Stimulated activated CD4-positive, alpha-beta T cell treated with anti-CD3 and anti-CD28 coated beads, Interleukin-12 subunit alpha, Interleukin-12 subunit beta, amount 100 ng/mL, for 48 hours (primary cell): ENCODE measurements around the gene SERPINH1.
A peak's percentile ranks its signal among the peaks of the same experiment; 100 is the strongest.

Experiments used
- DNase-seq, 3 donors: peaks; one replicate each; pipeline ENCODE4 v3.0.0-alpha.2; 2020; ENCODE audit warnings: low read depth in 2 of 3, low spot score in 1 of 3

Gene SERPINH1

DNA sequence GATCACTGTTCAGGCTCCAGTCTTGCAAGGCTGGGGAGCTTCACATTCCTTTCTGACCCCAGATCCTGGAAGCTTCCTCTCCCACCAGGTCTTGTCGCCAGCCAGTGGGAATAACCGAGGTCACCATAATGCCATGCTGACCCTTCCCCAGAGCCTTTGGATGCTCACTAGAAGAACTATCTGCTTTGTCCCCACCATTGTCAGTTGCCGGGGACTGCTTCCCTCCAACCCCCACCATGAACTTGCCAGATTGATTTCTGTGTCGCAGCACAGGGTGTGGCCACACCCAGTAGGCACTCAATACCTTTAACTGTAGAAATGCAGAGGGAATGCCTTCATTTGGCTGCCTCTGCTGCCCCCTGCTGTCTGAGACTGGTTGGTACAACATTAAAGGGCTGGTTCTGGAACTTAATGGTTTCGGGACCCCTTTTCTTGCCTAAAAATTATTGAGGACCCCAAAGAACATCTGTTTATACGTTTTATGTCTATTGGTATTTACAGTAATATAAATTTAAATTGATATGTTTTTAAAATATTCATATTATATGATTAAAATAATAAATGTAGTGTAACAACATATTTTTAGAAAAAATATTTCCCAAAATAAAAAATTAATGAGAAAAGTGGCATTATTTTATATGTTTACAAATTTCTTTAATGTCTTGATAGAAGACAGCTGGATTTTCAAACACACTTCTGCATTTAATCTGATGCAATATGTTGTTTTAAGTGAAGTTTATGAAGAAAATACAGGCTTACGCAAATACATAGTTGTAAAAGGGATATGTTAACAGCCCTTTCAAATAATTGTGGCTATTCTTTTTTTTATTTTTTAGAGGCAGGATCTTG is 29.6 kb upstream of the SERPINH1 start:
- peak; percentile 68 to 85 (median 69) for DNase-seq

DNA sequence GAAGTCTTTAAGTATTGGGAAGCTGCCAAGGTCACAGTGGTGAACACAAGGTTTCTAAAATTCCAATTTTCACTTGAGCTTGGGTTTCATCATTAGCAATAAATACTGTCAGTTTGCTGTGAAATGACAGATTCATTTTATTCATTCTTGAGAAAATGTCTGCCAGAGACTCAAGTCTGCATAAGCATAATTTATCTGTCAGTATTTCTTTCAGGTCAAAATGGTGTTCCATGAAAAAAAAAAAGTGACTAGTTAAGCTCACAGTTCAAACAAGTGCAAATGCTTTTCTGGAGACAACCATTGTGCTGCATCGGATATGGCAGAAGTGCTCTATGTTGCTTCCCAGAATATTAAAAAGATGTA is 28.2 kb upstream of the SERPINH1 start:
- DNase-seq = no peak

DNA sequence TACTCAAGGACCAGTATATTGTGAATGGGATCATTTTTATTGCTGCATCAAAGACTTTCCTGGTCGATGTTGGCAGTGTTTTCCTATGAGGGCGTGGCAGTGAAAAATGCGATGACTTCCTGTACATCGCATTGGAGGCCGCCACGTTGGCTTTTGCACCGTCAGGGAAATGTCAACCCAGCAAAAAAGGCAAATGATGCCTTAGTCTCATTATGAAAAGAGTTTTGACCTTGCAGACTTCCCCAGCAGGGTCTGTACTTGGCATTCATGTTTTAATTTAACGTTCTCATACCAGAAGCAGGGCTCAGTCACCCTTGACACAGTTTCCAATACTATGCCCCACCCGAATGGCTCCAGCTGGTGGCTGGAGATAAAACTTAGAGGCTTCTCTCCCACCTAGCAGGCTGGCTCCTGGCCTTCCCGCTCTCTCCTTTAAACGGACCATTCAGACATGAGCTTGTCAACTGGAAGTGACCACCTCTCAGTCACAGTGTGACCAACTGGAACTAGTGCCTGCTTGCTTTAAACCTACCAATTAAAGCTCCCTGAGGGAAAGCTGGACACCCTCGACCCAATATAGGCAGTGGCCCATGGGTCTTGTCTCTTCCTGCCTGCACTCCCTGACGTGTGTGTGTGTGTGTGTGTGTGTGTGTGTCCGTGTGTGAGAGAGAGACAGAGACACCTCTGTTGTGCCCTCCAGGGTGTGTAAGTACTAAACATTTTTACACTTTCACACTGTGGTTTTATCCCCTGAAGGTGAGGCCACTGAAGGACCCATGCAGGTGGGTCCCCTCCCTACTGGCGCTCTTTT is 27.6 kb upstream of the SERPINH1 start:
- no peak for DNase-seq

DNA sequence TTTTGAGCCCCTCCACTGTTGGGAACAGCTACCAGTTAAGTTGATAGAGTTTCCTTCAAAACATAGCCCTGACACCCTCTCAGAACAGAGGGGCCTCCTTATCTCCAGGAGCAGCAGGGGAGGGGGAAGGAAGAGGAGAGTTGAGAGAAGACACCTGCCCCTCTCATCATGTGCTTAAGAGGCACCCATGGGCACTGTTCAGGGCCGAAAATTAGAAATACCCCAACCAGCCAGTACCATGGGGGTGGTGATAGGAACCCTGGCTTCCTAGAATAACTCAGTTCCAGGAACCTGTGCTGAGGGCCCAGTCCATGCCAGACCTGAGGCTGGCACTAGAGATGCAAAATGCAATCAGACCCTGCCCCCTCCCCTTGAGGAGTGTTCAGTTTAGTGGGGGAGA is 27.0 kb upstream of the SERPINH1 start:
- no peak for DNase-seq

DNA sequence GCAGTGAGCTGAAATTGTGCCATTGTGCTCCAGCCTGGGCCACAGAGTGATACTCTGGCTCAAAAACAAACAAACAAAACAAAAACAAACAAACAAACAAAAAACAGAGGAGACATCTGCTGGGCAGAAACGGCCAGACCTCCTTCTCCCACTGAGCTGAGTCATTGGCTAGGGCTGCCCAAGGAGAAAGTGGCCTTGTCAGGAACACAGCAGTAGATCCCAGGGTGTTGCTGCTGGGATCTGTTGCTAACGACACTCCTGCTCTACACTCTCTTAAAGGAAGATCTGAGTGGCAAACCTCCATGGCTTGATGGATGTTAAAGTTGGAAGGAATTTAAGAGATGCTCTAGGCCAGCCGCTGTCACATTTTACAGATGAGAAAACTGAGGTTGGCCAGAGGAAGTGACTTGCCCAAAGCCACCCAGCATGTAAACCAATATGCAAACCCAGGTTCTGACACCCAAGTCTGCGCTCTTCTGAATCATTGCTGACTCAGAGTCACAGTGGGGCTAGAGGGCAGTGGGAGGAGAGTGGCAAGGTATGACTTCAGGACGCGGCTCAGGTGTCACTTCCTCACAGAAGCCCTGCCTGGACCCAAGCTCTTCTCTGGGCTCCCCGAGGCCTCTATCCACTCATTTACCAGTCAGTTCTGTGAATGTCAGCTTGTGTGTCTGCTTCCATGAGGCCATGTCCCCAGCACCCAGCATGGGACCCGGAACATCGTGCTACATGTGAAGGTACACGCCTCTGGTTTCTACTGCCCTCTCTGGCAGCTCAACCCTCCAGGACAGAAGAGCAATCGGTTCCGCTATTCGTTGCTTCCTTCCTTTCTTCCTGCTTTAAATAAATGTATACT is 25.0 kb upstream of the SERPINH1 start:
- peak in 2 of 3 donors; percentile 36 to 52 for DNase-seq

DNA sequence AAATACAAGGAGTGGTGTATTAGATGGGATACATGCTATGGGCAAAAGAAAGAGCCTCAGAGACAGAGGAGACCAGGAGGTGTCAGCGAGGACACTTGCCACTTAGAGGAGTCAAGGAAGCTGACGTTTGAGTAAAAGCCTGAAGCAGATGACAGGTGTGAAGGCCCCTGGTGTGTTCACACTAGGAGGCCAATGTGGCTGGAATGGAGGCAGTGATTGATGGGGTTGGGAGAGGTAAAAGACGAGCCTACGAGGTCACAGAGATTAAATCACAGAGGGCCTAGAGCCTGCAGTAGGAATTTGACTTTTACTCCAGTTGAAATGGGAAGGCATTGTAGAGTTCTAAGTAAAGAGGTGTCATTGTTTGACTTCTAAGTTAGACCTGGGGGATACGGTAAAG is 24.3 kb upstream of the SERPINH1 start:
- no peak for DNase-seq

DNA sequence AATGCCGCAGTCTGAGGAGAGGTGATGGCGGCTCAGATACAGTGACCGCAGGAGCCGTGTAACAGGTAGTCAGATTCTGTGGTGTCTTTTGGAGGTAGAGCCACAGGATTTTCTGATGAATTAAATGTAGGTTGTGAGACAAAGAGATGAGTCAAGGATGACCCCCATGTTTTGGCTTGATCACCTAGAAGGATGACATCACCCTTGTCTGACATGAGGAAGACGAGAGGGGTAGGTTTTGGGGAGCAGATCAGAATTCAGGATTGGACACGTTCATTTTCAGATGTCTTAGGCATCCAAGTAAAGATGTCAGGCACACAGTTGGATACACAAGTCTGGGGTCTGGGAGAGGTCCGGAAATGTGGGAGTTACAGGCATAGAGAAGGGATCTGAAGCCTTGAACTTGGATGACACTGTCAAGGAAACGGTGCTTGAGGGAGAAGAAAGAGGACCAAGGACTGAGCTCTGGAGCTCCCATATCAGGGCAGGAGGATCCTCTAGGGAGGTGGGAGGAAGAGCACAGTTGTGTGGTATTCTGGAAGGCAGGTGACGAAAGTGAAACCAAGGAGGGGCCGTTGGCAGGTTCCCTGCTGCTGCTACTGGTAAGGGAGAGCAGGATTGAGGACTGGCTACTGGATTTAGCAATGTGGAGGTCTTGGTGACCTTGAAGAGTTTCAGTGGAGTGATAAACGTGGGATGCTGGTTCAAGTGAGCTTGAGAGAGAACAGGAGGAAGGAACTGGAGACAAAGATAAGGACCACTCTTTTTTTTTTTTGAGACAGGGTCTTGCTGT is 23.7 kb upstream of the SERPINH1 start:
- no peak for DNase-seq

DNA sequence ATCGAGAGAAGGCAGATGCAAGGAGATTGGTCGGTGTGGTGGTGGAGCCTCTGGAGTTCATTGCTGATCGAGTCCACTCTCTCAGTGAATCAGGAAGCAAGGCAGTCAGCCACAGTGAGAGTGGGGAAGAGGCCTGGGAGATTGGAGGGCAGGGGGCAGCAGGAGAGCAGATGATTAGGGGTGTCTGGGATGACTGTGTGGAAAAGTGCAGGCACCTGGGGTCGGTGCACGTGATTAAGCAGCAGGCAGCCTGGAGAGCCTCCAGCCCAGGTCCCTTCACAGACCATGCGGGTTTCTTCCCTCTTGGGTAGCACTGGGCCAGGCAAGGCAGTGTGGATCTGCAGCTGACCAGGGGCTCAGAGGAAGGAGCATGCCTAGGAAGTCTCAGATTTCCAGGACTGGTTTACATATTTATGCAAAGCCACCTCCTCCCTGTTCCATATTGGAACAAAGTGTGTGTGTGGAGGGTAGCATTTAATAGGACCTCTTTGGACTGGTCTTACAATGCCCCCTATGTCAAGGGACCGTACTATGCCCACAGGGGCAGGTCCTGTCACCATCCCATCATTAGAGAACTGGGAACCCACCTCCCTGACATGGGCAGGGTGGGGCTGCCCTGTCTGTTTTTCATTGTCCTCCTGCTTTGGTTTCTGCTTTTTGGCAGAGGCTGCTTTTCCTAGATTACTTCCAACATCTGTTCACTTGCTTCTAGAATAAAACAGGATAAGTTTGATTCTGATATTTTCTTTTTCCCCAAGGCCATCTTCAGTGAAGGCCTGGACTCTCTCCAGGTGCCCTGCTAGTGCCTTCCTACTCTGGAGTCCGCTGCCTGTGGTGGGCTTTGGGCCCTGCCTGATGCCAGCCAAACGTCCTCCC is 22.4 kb upstream of the SERPINH1 start:
- DNase-seq = no peak

DNA sequence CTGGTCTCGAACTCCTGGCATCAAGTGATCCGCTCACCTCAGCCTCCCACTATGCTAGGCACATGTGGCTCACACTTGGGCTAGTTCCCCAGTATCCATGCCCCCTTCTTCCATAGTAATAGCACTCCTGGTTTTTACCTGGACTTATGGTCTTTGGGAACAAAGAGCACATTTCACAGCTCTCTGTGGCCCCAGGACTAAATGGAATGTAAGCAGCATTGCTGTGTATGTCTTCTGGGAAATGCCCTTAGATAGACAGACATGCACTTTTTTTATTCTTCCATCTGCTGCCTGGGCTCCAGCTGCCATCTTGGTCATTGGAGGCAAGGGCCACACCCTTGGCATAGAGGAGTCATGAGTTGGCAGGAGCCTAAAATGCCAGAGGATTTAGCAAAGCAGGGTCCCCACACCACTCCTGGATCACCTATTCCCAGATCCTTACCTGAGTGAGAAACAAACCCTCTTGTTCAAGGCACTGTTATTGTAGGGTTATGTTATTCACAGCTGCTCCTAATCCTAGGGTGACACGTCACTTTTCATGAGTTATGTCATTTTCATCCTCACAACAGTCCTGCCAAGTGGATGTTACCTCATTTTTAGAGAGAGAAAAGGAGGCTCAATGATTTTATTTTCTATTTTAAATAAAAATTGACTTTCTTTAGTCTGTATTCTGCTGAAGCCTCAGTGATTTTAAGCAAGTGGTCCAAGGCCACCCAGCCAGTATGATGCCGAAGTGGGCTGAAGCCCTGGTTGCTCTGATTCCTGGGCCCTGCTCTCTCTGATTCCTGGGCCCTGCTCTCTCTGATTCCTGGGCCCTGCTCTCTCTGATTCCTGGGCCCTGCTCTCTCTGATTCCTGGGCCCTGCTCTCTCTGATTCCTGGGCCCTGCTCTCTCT is 20.6 kb upstream of the SERPINH1 start:
- no peak for DNase-seq

DNA sequence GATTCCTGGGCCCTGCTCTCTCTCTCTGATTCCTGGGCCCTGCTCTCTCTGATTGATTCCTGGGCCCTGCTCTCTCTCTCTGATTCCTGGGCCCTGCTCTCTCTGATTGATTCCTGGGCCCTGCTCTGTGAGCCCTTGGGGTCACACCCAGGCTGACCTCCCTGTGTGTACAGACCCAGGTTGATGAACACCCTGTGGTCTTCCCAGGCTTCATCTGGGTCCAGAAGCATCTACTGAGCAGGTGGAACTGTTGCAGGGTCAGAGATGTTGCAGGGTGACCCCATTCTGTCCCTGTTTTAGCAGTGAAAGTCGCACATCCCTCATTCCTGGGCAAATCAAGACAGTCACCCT is 20.0 kb upstream of the SERPINH1 start:
- no peak for DNase-seq

DNA sequence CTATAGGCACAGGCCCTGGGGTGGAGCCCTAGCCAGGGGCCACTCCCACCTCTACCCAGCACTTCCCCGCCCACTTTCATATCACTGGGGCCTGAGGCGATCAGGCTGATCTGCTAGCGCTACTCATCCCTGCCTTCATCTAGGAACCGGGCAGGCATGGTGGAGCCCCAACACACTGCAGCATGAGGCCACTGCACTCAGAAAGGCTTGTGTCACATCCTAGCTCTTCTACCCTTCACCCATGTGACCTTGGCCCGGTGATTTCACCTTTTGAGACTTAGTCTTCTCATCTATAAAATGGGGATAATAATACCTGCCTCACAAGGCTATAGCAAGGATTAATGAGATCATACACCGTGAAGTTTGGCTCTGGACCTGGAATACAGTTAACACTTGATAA is 18.2 kb upstream of the SERPINH1 start:
- DNase-seq = no peak

DNA sequence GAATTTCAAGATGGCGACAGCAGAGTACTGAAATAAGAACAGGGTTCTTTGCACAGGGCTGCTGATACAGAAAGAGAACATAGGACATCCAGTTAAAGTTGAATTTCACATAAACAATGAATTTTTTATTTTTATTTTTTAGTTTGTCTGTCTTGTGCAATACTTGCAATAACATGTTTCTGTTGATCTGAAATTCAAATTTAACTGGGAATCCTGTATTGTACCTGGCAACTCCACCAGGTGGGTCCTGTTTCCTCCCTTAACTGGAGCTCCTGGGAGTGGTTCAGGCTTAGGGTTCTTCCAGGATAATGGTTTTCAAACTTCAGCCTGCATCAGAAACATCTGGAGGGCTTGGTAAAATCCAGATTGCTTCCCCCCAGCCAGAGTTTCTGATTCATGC is 14.9 kb upstream of the SERPINH1 start:
- DNase-seq = no peak

DNA sequence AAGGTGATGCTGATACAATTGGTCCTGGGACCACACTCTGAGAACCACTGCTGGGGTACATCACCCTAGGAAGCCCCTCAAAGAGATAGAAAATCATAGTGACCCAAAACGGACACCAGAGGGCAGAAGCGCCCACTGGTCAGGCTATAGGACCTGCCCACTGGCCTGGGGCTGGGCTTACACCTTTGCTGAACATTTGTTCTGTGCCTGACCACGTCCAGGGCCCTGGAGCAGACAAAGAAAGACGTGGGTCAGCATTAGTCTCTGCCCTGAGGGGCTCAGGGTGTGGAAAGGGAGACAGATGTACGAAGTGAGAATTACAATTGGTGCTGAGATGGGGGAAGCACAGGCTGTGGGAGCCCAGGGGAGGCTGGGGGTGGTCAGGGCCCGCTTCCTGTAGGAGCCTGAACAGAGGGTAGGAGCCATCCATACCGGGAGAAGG is 14.4 kb upstream of the SERPINH1 start:
- DNase-seq = no peak

DNA sequence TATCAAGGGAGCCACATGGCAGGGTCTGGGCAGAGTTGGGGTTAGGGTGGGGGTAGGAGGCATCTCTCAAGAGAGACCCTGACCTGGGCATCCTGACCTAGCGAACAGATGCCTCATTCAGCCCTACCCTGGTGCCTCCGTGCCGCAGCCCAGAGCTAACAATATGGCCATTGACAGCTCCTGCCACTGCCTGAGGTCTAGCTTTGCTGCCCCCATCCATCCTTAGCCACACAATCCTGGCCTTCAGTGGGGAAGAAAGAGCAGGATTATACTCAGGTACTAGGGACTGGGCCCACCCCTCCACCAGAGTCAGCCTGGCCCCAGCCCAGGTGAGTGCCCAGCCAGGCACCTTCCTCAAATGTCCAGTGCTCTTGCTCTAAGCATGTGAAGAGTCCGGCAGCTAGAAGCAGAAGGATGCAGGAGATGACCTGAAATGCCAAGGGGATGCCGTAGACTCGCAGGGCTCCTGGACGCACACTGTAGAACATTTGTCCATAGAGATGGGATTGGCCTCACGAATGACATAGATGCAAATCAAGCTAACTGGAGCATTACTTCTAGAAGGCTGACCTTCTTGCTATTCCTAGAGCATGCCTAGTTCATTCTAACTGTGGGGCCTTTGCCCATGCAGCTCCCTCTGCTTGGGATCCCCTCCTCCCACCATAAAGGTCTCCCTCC is 13.3 kb upstream of the SERPINH1 start:
- DNase-seq = no peak

DNA sequence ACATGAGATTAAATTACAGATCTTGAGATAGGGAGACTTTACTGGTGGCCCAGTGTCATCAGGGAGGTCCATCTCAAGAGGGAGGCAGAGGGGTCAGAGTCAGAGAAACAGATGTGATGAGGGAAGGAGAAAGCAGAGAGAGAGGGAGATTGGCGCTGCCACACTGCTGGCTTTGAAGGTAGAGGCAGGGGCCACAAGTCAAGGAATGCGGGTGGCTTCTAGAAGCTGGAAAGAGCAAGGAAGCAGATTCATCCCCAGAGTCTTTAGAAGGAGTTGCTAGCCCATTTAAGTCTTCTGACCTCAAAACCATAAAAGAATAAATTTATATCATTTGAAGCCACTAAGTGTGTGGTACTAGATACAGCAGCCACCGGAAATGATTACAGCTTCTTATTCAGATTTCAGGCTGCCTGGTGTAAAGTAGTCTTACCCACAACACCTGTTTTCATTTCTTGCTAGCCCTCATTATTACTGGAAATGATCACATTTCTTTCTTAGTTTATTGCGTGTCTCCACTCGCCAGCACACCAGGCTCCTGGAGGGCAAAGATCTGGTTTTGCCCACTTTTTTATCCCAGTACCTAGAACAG is 12.6 kb upstream of the SERPINH1 start:
- no peak for DNase-seq

DNA sequence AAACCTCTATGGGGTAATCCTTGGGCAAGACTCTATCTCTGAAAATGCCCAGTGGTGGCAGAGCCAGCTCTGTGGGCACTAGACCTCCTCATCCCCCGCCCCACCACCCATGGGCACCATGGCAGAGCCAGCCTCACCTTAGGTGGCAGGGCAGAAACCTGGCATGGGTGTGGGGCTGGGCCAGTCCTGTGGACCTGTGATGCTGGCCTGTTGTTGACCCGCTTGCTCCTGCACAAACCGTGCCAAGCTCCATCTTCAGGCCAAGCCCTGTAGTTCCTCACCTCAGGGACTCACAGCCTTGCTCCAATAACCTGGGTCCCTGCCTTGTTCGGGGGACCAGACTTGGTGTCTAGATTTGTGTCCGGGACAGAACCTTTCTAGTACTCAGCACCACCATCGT is 8.9 kb upstream of the SERPINH1 start:
- DNase-seq = no peak

DNA sequence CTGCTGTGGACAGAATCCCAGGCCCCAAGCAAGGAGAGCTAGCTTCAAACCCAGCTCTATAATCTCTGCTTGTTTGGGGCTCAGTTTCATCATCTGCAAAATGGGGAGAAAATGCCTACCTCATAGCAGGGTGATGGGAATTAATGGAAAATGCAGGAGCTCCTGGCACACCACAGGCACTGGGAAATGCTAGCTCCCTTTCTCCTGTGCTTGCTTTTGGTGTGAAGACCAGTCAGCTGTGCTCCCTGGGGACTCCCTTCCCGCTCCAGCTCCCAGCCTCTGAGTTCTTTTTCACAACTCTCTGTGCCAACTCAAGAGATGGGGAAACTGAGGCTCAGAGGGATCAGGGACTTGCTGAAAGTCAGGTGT is 8.2 kb upstream of the SERPINH1 start:
- no peak for DNase-seq
